Body of pancreas (tissue), 4 donors: Measurements from ENCODE around the gene CD209. TPM values are rescaled to one million over a fixed set of nuclear protein-coding genes. Genes with fewer than 3 reads are reported as not detected.
"Not testable (repeated sequence)": the region's sequence is repeated elsewhere in the genome, so short reads cannot be mapped to it uniquely, and the experiment has no call there.

Experiments
- ATAC-seq: fragments of 150-250 bp; one replicate; pipeline ENCODE4 v1.9.1; 2016
- DNase-seq, 4 donors: peaks; one replicate each; pipeline ENCODE4 v3.0.0-alpha.2; 2019
- H3K27ac ChIP-seq, 4 donors: fragments of 200-600 bp; sonication (generic); 1 replicate in 3 of 4; 2 replicates in 1 of 4; pipeline versions ENCODE4 v1.5.1 to v1.6.1; 2016 to 2019; ENCODE audit warnings: mild to moderate bottlenecking in 1 of 4, mixed read lengths in 1 of 4, moderate library complexity in 1 of 4
- H3K27me3 ChIP-seq, 2 donors: fragments of 200-600 bp; sonication (generic); one replicate each; pipeline ENCODE4 v1.6.0; 2016; ENCODE audit warnings: mild to moderate bottlenecking in 1 of 2
- H3K36me3 ChIP-seq, 2 donors: fragments of 200-600 bp; sonication (generic); replicated peaks in 1 of 2; 2 replicates each; pipeline ENCODE4 v1.5.1; 2016; ENCODE audit warnings: low read depth in 2 of 2; ENCODE audit not compliant: insufficient read depth in 1 of 2
- H3K4me1 ChIP-seq: fragments of 200-600 bp; sonication (generic); one replicate; pipeline ENCODE4 v1.6.0; 2016
- H3K4me3 ChIP-seq, 2 donors: fragments of 200-600 bp; sonication (generic); 1 replicate in 1 of 2; 2 replicates in 1 of 2; pipeline ENCODE4 v1.5.1; 2016 to 2019
- H3K9me3 ChIP-seq, 3 donors: fragments of 200-600 bp; sonication (generic); 1 replicate in 2 of 3; 2 replicates in 1 of 3; pipeline ENCODE4 v1.5.1; 2016
- CTCF ChIP-seq, 7 experiments: fragments of 450-650 bp in 4 of 7; fragments of 200-600 bp in 3 of 7; sonication (generic) in 3 of 7; IDR thresholded peaks; one replicate each; pipeline ENCODE4 v1.5.1; 2016 to 2019; ENCODE audit warnings: antibody characterized with exemption in 7 of 7
- POLR2A ChIP-seq, 3 donors: fragments of 450-650 bp; IDR thresholded peaks; one replicate each; pipeline ENCODE4 v1.6.1; 2016; ENCODE audit warnings: antibody characterized with exemption in 3 of 3, mild to moderate bottlenecking in 2 of 3
- WGBS, 2 donors: methylation state at CpG; one replicate each; pipeline ENCODE4 v1.1.5; 2017; 5-methylcytosine and 5-hydroxymethylcytosine counted together
- intact Hi-C: fragments of 100-400 bp; cut with DNase I; formaldehyde crosslinking; loops from one replicate; pipeline ENCODE4 v1.15.1; 2023
- total RNA-seq, 2 donors: library from RNA; depleted of rRNA; stranded (reverse); fragments of >200 nt; gene quantifications; one replicate each; pipeline ENCODE4 v1.1.0, GENCODE V29; 2016

Gene CD209
- total RNA-seq, 2 donors from 2014 or later = 1.6 to 2.0 TPM

GRCh38 chr19:7771072-7771471, 23.7 kb upstream of the CD209 start:
- Histone ChIP-seq H3K9me3 (no peaks in the 10 kb centered on the region), H3K27ac (no peak overlapping the region), H3K4me3 (no peak overlapping the region), H3K27me3 (no peaks in the 10 kb centered on the region), H3K4me1 (no peaks in the 10 kb centered on the region), H3K36me3 (no peaks in the 10 kb centered on the region)
- TF ChIP-seq CTCF (IDR thresholded peaks at IDR 0.05) (no peak), POLR2A (IDR thresholded peaks at IDR 0.05) (no peak)
- intact Hi-C loops = no loop called here
- DNase-seq (no peak), ATAC-seq (no peak)
- WGBS, 2 donors = 57 to 64% methylated on average over 8 of the region's 8 CpGs

- intact Hi-C loops = no loop called here
- no peak overlapping the region for H3K4me3 ChIP-seq
- 53 to 69% methylated on average over 2 of the region's 2 CpGs for WGBS, 2 donors
Measured at GRCh38 chr19:7769171-7769570, 21.8 kb upstream of the CD209 start.

GRCh38 chr19:7767487-7767886, 20.2 kb upstream of the CD209 start:
- intact Hi-C loops = no loop called here
- no peaks in the 10 kb centered on the region for H3K27me3 ChIP-seq

More at GRCh38 chr19:7769171-7769570, 21.8 kb upstream of the CD209 start:
- H3K9me3 ChIP-seq = no peaks in the 10 kb centered on the region
- H3K4me1 ChIP-seq = no peaks in the 10 kb centered on the region
- no peaks in the 10 kb centered on the region for H3K36me3 ChIP-seq
- DNase-seq = no peak
- no peaks in the 10 kb centered on the region for H3K27me3 ChIP-seq
- TF ChIP-seq CTCF (IDR thresholded peaks at IDR 0.05) (no peak), POLR2A (IDR thresholded peaks at IDR 0.05) (no peak)
- no peak overlapping the region for H3K27ac ChIP-seq
- no peak for ATAC-seq

GRCh38 chr19:7766535-7766934, 19.2 kb upstream of the CD209 start:
- Histone ChIP-seq H3K9me3 (no peaks in the 10 kb centered on the region), H3K36me3 (no peaks in the 10 kb centered on the region), H3K27me3 (no peaks in the 10 kb centered on the region), H3K4me1 (no peaks in the 10 kb centered on the region), H3K27ac (no peak overlapping the region), H3K4me3 (no peak overlapping the region)
- DNase-seq (no peak), ATAC-seq (no peak)
- intact Hi-C loops = no loop called here
- WGBS, 2 donors = 58 to 60% methylated on average over 8 to 11 of the region's 11 CpGs
- no peak for TF ChIP-seq CTCF (IDR thresholded peaks at IDR 0.05)

More at GRCh38 chr19:7767487-7767886, 20.2 kb upstream of the CD209 start:
- ATAC-seq (no peak), DNase-seq (no peak)
- no peak overlapping the region for H3K4me3 ChIP-seq
- H3K27ac ChIP-seq = no peak overlapping the region
- TF ChIP-seq POLR2A (IDR thresholded peaks at IDR 0.05) (no peak), CTCF (IDR thresholded peaks at IDR 0.05) (no peak)
- no peaks in the 10 kb centered on the region for H3K36me3 ChIP-seq
- no peaks in the 10 kb centered on the region for H3K4me1 ChIP-seq
- WGBS, 2 donors = 42 to 71% methylated on average over 3 to 4 of the region's 4 CpGs
- no peaks in the 10 kb centered on the region for H3K9me3 ChIP-seq

GRCh38 chr19:7765043-7765442, 17.7 kb upstream of the CD209 start:
- H3K4me1 ChIP-seq, ATAC-seq, H3K9me3 ChIP-seq, H3K36me3 ChIP-seq, H3K27ac ChIP-seq, DNase-seq, H3K4me3 ChIP-seq, H3K27me3 ChIP-seq, intact Hi-C loops: not testable (repeated sequence)
- WGBS, 2 donors = 85% methylated on average over 2 of the region's 2 CpGs; no CpG with 5 or more reads in 1 of the 2 donors

- H3K27me3 ChIP-seq, H3K36me3 ChIP-seq, DNase-seq, ATAC-seq, intact Hi-C loops, H3K4me3 ChIP-seq, H3K4me1 ChIP-seq, H3K27ac ChIP-seq, H3K9me3 ChIP-seq: not testable (repeated sequence)
- WGBS, 2 donors = 51 to 55% methylated on average over 3 of the region's 3 CpGs
Measured at GRCh38 chr19:7764157-7764556, 16.8 kb upstream of the CD209 start.
